SJCRH30 (cell line): Measurements from ENCODE around the gene ACSL6. TPM values are rescaled to one million over a fixed set of nuclear protein-coding genes. Genes with fewer than 3 reads are reported as not detected.

ENCODE experiments used
- DNase-seq, 2 experiments: peaks; one replicate each; pipeline ENCODE4 v3.0.0-alpha.2; 2015 to 2020
- H3K27ac ChIP-seq: fragments of 250-450 bp; sonication (Bioruptor Pico); 2 replicates; pipeline ENCODE4 v1.5.1; 2020; ENCODE audit warnings: mild to moderate bottlenecking, moderate library complexity
- H3K27me3 ChIP-seq: fragments of 250-450 bp; sonication (Bioruptor Pico); 2 replicates; pipeline ENCODE4 v1.5.1; 2020; ENCODE audit warnings: mild to moderate bottlenecking, moderate library complexity
- H3K36me3 ChIP-seq: fragments of 250-450 bp; sonication (Bioruptor Pico); 2 replicates; pipeline ENCODE4 v1.5.1; 2020; ENCODE audit warnings: mild to moderate bottlenecking, moderate library complexity
- H3K4me1 ChIP-seq: fragments of 250-450 bp; sonication (Bioruptor Pico); 2 replicates; pipeline ENCODE4 v1.5.1; 2020; ENCODE audit warnings: mild to moderate bottlenecking, moderate library complexity
- H3K4me3 ChIP-seq: fragments of 250-450 bp; sonication (Bioruptor Pico); 2 replicates; pipeline ENCODE4 v1.5.1; 2020; ENCODE audit warnings: mild to moderate bottlenecking, moderate library complexity
- H3K9me3 ChIP-seq: fragments of 250-450 bp; sonication (Bioruptor Pico); replicated peaks from 2 replicates; pipeline ENCODE4 v1.5.1; 2020; ENCODE audit warnings: mild to moderate bottlenecking, moderate library complexity
- total RNA-seq: library from RNA; depleted of rRNA; stranded (reverse); fragments of >200 nt; shearing (Covaris generic); gene quantifications from 2 replicates; pipeline ENCODE4 v1.2.3, GENCODE V29; 2014

ACSL6 gene
- total RNA-seq, 1 experiment from 2014 or later = not detected

GRCh38 chr5:131991593-131992324 is 19.7 kb downstream of the ACSL6 start:
- H3K4me1 ChIP-seq = no peaks in the 10 kb centered on the region
- H3K27me3 ChIP-seq = no peaks in the 10 kb centered on the region
- no peak overlapping the region for H3K4me3 ChIP-seq
- no peak overlapping the region for H3K27ac ChIP-seq
- DNase-seq = no peak
- no peaks in the 10 kb centered on the region for H3K36me3 ChIP-seq
- no peaks in the 10 kb centered on the region for H3K9me3 ChIP-seq

- H3K9me3 ChIP-seq = no peaks in the 10 kb centered on the region
- no peaks in the 10 kb centered on the region for H3K27me3 ChIP-seq
- no peaks in the 10 kb centered on the region for H3K4me1 ChIP-seq
- DNase-seq = no peak
- H3K4me3 ChIP-seq = no peak overlapping the region
- no peaks in the 10 kb centered on the region for H3K36me3 ChIP-seq
- H3K27ac ChIP-seq = no peak overlapping the region
These were observed 20.7 kb downstream of the ACSL6 start for GRCh38 chr5:131990716-131991115.

- DNase-seq = no peak
- H3K36me3 ChIP-seq = no peaks in the 10 kb centered on the region
- H3K4me1 ChIP-seq = no peaks in the 10 kb centered on the region
- H3K4me3 ChIP-seq = no peak overlapping the region
- H3K27me3 ChIP-seq = no peaks in the 10 kb centered on the region
- H3K27ac ChIP-seq = no peak overlapping the region
- no peaks in the 10 kb centered on the region for H3K9me3 ChIP-seq
These were observed 22.9 kb downstream of the ACSL6 start for GRCh38 chr5:131988601-131989000.

- H3K4me1 ChIP-seq = no peaks in the 10 kb centered on the region
- DNase-seq = no peak
- H3K9me3 ChIP-seq = no peaks in the 10 kb centered on the region
- no peaks in the 10 kb centered on the region for H3K36me3 ChIP-seq
- no peak overlapping the region for H3K27ac ChIP-seq
- no peaks in the 10 kb centered on the region for H3K27me3 ChIP-seq
- H3K4me3 ChIP-seq = no peak overlapping the region
These were observed 24.2 kb downstream of the ACSL6 start for GRCh38 chr5:131987251-131987650.

- Histone ChIP-seq H3K27ac (no peak overlapping the region), H3K27me3 (no peaks in the 10 kb centered on the region), H3K36me3 (no peaks in the 10 kb centered on the region), H3K9me3 (no peaks in the 10 kb centered on the region), H3K4me3 (no peak overlapping the region), H3K4me1 (no peaks in the 10 kb centered on the region)
- no peak for DNase-seq
These were observed 25.1 kb downstream of the ACSL6 start for GRCh38 chr5:131986161-131986912.

- H3K27me3 ChIP-seq = no peaks in the 10 kb centered on the region
- H3K4me3 ChIP-seq = no peak overlapping the region
- H3K9me3 ChIP-seq = no peaks in the 10 kb centered on the region
- H3K4me1 ChIP-seq = no peaks in the 10 kb centered on the region
- no peaks in the 10 kb centered on the region for H3K36me3 ChIP-seq
- no peak overlapping the region for H3K27ac ChIP-seq
- no peak for DNase-seq
These were observed 26.3 kb downstream of the ACSL6 start for GRCh38 chr5:131984956-131985665.

GRCh38 chr5:131983244-131983771 is 28.1 kb downstream of the ACSL6 start:
- Histone ChIP-seq H3K9me3 (no peaks in the 10 kb centered on the region), H3K4me1 (no peaks in the 10 kb centered on the region), H3K36me3 (no peaks in the 10 kb centered on the region), H3K27ac (no peak overlapping the region), H3K27me3 (no peaks in the 10 kb centered on the region), H3K4me3 (no peak overlapping the region)
- DNase-seq = no peak

GRCh38 chr5:131981516-131981915 is 29.9 kb downstream of the ACSL6 start:
- no peak overlapping the region for H3K27ac ChIP-seq
- no peak overlapping the region for H3K4me3 ChIP-seq
- no peaks in the 10 kb centered on the region for H3K27me3 ChIP-seq
- H3K4me1 ChIP-seq = no peaks in the 10 kb centered on the region
- DNase-seq = no peak
- no peaks in the 10 kb centered on the region for H3K9me3 ChIP-seq
- no peaks in the 10 kb centered on the region for H3K36me3 ChIP-seq

- Histone ChIP-seq H3K9me3 (no peaks in the 10 kb centered on the region), H3K27ac (no peak overlapping the region), H3K4me3 (no peak overlapping the region), H3K4me1 (no peaks in the 10 kb centered on the region), H3K36me3 (no peaks in the 10 kb centered on the region), H3K27me3 (no peaks in the 10 kb centered on the region)
- DNase-seq = no peak
These were observed 30.8 kb downstream of the ACSL6 start for GRCh38 chr5:131980696-131981095.

GRCh38 chr5:131979816-131980215 is 31.6 kb downstream of the ACSL6 start:
- no peak for DNase-seq
- Histone ChIP-seq H3K4me1 (no peaks in the 10 kb centered on the region), H3K27ac (no peak overlapping the region), H3K4me3 (no peak overlapping the region), H3K36me3 (no peaks in the 10 kb centered on the region), H3K9me3 (no peaks in the 10 kb centered on the region), H3K27me3 (no peaks in the 10 kb centered on the region)

GRCh38 chr5:131977212-131977604 is 34.2 kb downstream of the ACSL6 start:
- H3K9me3 ChIP-seq = no peaks in the 10 kb centered on the region
- H3K27me3 ChIP-seq = no peaks in the 10 kb centered on the region
- no peaks in the 10 kb centered on the region for H3K36me3 ChIP-seq
- H3K27ac ChIP-seq = no peak overlapping the region
- no peak for DNase-seq
- no peaks in the 10 kb centered on the region for H3K4me1 ChIP-seq
- H3K4me3 ChIP-seq = no peak overlapping the region

GRCh38 chr5:131976414-131977211 is 34.8 kb downstream of the ACSL6 start:
- no peak for DNase-seq
- H3K9me3 ChIP-seq = no peaks in the 10 kb centered on the region
- no peak overlapping the region for H3K27ac ChIP-seq
- no peaks in the 10 kb centered on the region for H3K4me1 ChIP-seq
- no peaks in the 10 kb centered on the region for H3K36me3 ChIP-seq
- H3K4me3 ChIP-seq = no peak overlapping the region
- H3K27me3 ChIP-seq = no peaks in the 10 kb centered on the region

GRCh38 chr5:131974956-131975726 is 36.3 kb downstream of the ACSL6 start:
- Histone ChIP-seq H3K36me3 (no peaks in the 10 kb centered on the region), H3K27me3 (no peaks in the 10 kb centered on the region), H3K27ac (no peak overlapping the region), H3K9me3 (no peaks in the 10 kb centered on the region), H3K4me1 (no peaks in the 10 kb centered on the region), H3K4me3 (no peak overlapping the region)
- no peak for DNase-seq

- Histone ChIP-seq H3K4me1 (no peaks in the 10 kb centered on the region), H3K27me3 (no peaks in the 10 kb centered on the region), H3K27ac (no peak overlapping the region), H3K9me3 (no peaks in the 10 kb centered on the region), H3K36me3 (no peaks in the 10 kb centered on the region), H3K4me3 (no peak overlapping the region)
- DNase-seq = no peak
These were observed 36.9 kb downstream of the ACSL6 start for GRCh38 chr5:131974622-131974955.
